ENCODE data around the gene SLC30A1. TPM values are rescaled to one million over a fixed set of nuclear protein-coding genes. Genes with fewer than 3 reads are reported as not detected.

The SLC30A1 gene
- polyA plus RNA-seq, 3 donors, result 11.9 to 15.4 (median 13.2) TPM

GRCh38 chr1:211543025-211543424 lies 35.9 kb downstream of the SLC30A1 start:
- Histone ChIP-seq H4K20me1 (ENCODE audit: insufficient read depth, low read length) (no peaks in the 10 kb centered on the region), H3K4me3 (replicated peaks in 1 of 3; ENCODE audit: low read depth in 2 of 3, low read length in 3 of 3) (no peak overlapping the region), H3K79me2 (ENCODE audit: insufficient read depth, low read length) (no peaks in the 10 kb centered on the region), H3K4me2 (replicated peaks; ENCODE audit: extremely low read depth, low read length, poor library complexity, severe bottlenecking) (no peak overlapping the region), H3K36me3 (replicated peaks in 1 of 2; ENCODE audit: control insufficient read depth in 1 of 2, insufficient read depth in 2 of 2, low read length in 2 of 2) (no peaks in the 10 kb centered on the region), H3K9ac (ENCODE audit: insufficient read depth, low read length, poor library complexity, severe bottlenecking) (no peak overlapping the region), H3K27ac (ENCODE audit: low read depth in 1 of 2, low read length in 2 of 2) (no peak overlapping the region), H3K9me3 (replicated peaks in 1 of 2; ENCODE audit: control insufficient read depth in 1 of 2, insufficient read depth in 1 of 2, low read length in 2 of 2) (no peaks in the 10 kb centered on the region), H3K27me3 (ENCODE audit: control insufficient read depth in 2 of 2, insufficient read depth in 2 of 2, low read length in 2 of 2) (no peaks in the 10 kb centered on the region), H2AFZ (ENCODE audit: insufficient read depth, low read depth, low read length, poor library complexity, severe bottlenecking) (no peak overlapping the region), H3K4me1 (ENCODE audit: control insufficient read depth in 1 of 2, insufficient read depth in 2 of 2, low read length in 2 of 2) (no peaks in the 10 kb centered on the region)
- Mint-ChIP-seq H3K36me3 (no peaks in the 10 kb centered on the region), H3K4me1 (no peaks in the 10 kb centered on the region), H3K9me3 (peaks cover 2 to 14% (median 10%) of the 10 kb centered on the region in 7 donors), H3K27me3 (ENCODE audit: low read depth in 3 of 3) (peaks cover 0 to 8% (median 6%) of the 10 kb centered on the region in 3 donors), H3K4me3 (no peak overlapping the region), H3K27ac (no peak overlapping the region)
- no peak for DNase-seq
- WGBS (ENCODE audit: insufficient coverage), result 100% methylated on average over 2 of the region's 4 CpGs
- intact Hi-C loops (cut with micrococcal nuclease), result no loop called here
- TF ChIP-seq, protein P1, sequence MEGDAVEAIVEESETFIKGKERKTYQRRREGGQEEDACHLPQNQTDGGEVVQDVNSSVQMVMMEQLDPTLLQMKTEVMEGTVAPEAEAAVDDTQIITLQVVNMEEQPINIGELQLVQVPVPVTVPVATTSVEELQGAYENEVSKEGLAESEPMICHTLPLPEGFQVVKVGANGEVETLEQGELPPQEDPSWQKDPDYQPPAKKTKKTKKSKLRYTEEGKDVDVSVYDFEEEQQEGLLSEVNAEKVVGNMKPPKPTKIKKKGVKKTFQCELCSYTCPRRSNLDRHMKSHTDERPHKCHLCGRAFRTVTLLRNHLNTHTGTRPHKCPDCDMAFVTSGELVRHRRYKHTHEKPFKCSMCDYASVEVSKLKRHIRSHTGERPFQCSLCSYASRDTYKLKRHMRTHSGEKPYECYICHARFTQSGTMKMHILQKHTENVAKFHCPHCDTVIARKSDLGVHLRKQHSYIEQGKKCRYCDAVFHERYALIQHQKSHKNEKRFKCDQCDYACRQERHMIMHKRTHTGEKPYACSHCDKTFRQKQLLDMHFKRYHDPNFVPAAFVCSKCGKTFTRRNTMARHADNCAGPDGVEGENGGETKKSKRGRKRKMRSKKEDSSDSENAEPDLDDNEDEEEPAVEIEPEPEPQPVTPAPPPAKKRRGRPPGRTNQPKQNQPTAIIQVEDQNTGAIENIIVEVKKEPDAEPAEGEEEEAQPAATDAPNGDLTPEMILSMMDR (IDR thresholded peaks at IDR 0.05), result no peak

- Histone ChIP-seq H2AFZ (ENCODE audit: insufficient read depth, low read depth, low read length, poor library complexity, severe bottlenecking) (no peak overlapping the region), H3K4me1 (ENCODE audit: control insufficient read depth in 1 of 2, insufficient read depth in 2 of 2, low read length in 2 of 2) (no peaks in the 10 kb centered on the region), H3K9me3 (replicated peaks in 1 of 2; ENCODE audit: control insufficient read depth in 1 of 2, insufficient read depth in 1 of 2, low read length in 2 of 2) (no peaks in the 10 kb centered on the region), H3K4me3 (replicated peaks in 1 of 3; ENCODE audit: low read depth in 2 of 3, low read length in 3 of 3) (no peak overlapping the region), H3K27me3 (ENCODE audit: control insufficient read depth in 2 of 2, insufficient read depth in 2 of 2, low read length in 2 of 2) (no peaks in the 10 kb centered on the region), H3K9ac (ENCODE audit: insufficient read depth, low read length, poor library complexity, severe bottlenecking) (no peak overlapping the region), H3K4me2 (replicated peaks; ENCODE audit: extremely low read depth, low read length, poor library complexity, severe bottlenecking) (no peak overlapping the region), H3K36me3 (replicated peaks in 1 of 2; ENCODE audit: control insufficient read depth in 1 of 2, insufficient read depth in 2 of 2, low read length in 2 of 2) (no peaks in the 10 kb centered on the region), H4K20me1 (ENCODE audit: insufficient read depth, low read length) (no peaks in the 10 kb centered on the region), H3K79me2 (ENCODE audit: insufficient read depth, low read length) (no peaks in the 10 kb centered on the region), H3K27ac (ENCODE audit: low read depth in 1 of 2, low read length in 2 of 2) (no peak overlapping the region)
- TF ChIP-seq, protein P1 (IDR thresholded peaks at IDR 0.05), result no peak
- Mint-ChIP-seq H3K9me3 (peaks cover 2 to 14% (median 10%) of the 10 kb centered on the region in 7 donors), H3K4me3 (no peak overlapping the region), H3K27ac (peak overlapping the region in 1 of 7 donors; percentile 24), H3K27me3 (ENCODE audit: low read depth in 3 of 3) (peaks cover 1 to 8% (median 6%) of the 10 kb centered on the region in 3 donors), H3K4me1 (no peaks in the 10 kb centered on the region), H3K36me3 (no peaks in the 10 kb centered on the region)
- no peak for DNase-seq
- whole genome bisulfite sequencing (ENCODE audit: insufficient coverage), result 93% methylated on average over 3 of the region's 7 CpGs
- intact Hi-C loops (cut with micrococcal nuclease), result no loop called here
Observed at GRCh38 chr1:211541720-211542477, 37.1 kb downstream of the SLC30A1 start.

Data from CD14-positive monocyte (primary cell).